C4-2B (cell line): ENCODE results near the gene PLEK2.

Experiments used
- ZFX ChIP-seq: fragments of 450-650 bp; IDR thresholded peaks from 2 replicates; pipeline ENCODE4 v1.6.1; 2017
- TF ChIP-seq, protein P1 (sequence below): fragments of 450-650 bp; conservative IDR thresholded peaks from 2 replicates; pipeline ENCODE4 v1.5.1; 2017; ENCODE audit warnings: mild to moderate bottlenecking

DNA sequence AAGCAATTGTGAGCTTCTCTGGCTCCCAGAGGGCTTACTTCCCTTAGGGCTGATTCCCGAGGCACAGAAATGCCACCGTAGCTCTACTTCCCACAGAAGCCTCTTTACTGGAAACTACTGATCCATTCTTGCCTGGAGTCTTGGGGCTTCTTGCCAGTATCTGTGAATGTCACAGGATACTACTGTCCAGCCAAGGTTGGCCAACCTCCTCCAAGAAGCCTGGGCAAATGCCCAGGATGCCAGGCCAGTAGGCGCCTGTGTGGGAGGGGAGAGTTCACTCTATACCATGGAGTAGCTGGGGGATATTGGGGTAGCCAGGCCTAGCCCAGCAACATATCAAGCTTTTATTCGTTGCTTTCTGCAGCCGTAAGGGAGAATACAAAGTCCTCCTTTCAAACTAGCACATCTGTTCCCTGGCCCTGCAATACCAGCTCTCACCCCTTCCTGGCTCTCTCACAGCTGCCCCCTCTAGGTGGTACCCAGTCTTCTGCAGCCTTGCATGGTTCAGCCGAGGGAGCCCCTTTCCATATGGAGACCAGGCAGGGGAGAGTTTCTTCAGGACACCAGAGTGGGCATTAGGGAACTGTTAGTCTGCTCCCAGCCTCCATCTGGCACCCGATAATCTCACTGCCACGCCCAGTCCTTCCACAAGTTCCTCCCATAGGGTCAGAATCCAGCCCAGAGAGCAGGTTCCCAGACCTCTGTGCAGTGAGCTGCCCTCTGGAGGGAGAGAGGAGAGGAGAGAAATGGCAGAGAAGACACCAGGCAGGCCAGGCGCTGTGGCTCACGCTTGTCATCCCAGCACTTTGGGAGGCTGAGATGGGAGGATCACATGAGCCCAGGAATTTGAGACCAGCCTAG, 24.3 kb upstream of the PLEK2 start:
- TF ChIP-seq, protein P1, sequence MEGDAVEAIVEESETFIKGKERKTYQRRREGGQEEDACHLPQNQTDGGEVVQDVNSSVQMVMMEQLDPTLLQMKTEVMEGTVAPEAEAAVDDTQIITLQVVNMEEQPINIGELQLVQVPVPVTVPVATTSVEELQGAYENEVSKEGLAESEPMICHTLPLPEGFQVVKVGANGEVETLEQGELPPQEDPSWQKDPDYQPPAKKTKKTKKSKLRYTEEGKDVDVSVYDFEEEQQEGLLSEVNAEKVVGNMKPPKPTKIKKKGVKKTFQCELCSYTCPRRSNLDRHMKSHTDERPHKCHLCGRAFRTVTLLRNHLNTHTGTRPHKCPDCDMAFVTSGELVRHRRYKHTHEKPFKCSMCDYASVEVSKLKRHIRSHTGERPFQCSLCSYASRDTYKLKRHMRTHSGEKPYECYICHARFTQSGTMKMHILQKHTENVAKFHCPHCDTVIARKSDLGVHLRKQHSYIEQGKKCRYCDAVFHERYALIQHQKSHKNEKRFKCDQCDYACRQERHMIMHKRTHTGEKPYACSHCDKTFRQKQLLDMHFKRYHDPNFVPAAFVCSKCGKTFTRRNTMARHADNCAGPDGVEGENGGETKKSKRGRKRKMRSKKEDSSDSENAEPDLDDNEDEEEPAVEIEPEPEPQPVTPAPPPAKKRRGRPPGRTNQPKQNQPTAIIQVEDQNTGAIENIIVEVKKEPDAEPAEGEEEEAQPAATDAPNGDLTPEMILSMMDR, result no peak; the same call in 1 of the 2 replicates
- no peak for TF ChIP-seq ZFX
